ENCODE results near the gene NFATC2IP. TPM values are rescaled to one million over a fixed set of nuclear protein-coding genes. Genes with fewer than 3 reads are reported as not detected.

NFATC2IP gene
- total and polyA plus RNA-seq, 10 of the 15 experiments (the other 5 are each of a cell fraction or from before 2014, with no cell fraction given): 12.2 to 93.9 (median 46.9) TPM

GRCh38 chr16:28985211-28986041, 34.7 kb downstream of the NFATC2IP start:
- H3K79me2 ChIP-seq (ENCODE audit: control insufficient read depth, insufficient read depth, low read length): no peaks in the 10 kb centered on the region
- WGBS (ENCODE audit: insufficient coverage, insufficient replicate concordance, low lambda C conversion rate, missing lambda C conversion rate): 71% methylated on average over 19 of the region's 19 CpGs
- no peak overlapping the region for H3K4me3 ChIP-seq
- peak overlapping the region; percentile 21; the same call in 1 of the 2 replicates for H2AFZ ChIP-seq (ENCODE audit: control insufficient read depth, low read depth, low read length)
- no peaks in the 10 kb centered on the region for H4K20me1 ChIP-seq (ENCODE audit: control insufficient read depth, insufficient read depth)
- BruUV-seq (replicated peaks): no TSS peak
- H3K27ac ChIP-seq (ENCODE audit: control insufficient read depth, insufficient read depth): peak overlapping the region; percentile 39; the same call in 1 of the 2 replicates
- RAD21 ChIA-PET (ENCODE audit: unreplicated experiment): interaction anchor here (0.6 to 1.8 kb wide), 3 partner anchors 12 to 837 kb away, joined by 3 to 10 read pairs (median 4); partner anchors contain the start of gene SPNS1
- H3K4me2 ChIP-seq (ENCODE audit: control insufficient read depth, insufficient read depth): peak overlapping the region; percentile 71
- DNase-seq (ENCODE audit: low read depth, low spot score): no peak
- CTCF ChIA-PET: interaction anchor here (1.0 kb wide), 1 partner anchor 21 kb away, joined by 3 read pairs; no protein-coding TSS in a partner anchor
- no peaks in the 10 kb centered on the region for H3K27me3 ChIP-seq (replicated peaks in 1 of 2; ENCODE audit: control insufficient read depth in 2 of 2, insufficient read depth in 2 of 2, low read length in 1 of 2)
- intact Hi-C loops (cut with micrococcal nuclease; ENCODE audit: unreplicated experiment) (no loop called here), in situ Hi-C loops (cut with MboI) (no loop called here)
- no peak overlapping the region; the same call in 1 of the 2 replicates for H3K9ac ChIP-seq (ENCODE audit: control insufficient read depth, insufficient read depth, low read length)
- SMC1A ChIA-PET (ENCODE audit: uncharacterized antibody, unreplicated experiment): interaction anchor here (0.6 to 0.7 kb wide), 2 partner anchors 30 to 35 kb away, joined by 3 read pairs; no protein-coding TSS in a partner anchor
- no peak for FAIRE-seq
- H3K4me1 ChIP-seq (ENCODE audit: control insufficient read depth, insufficient read depth, low read length): peaks cover 12% of the 10 kb centered on the region
- POLR2A ChIA-PET: interaction anchor here (1.1 kb wide), 1 partner anchor 12 kb away, joined by 8 read pairs; no protein-coding TSS in a partner anchor
- ATAC-seq: peak; percentile 44
- peaks cover 0 to 10% of the 10 kb centered on the region in 2 experiments; a peak in 3 of 4 replicates for H3K36me3 ChIP-seq (ENCODE audit: control insufficient read depth in 2 of 2, insufficient read depth in 2 of 2, low read length in 1 of 2)
- no peaks in the 10 kb centered on the region; the same call in 2 of the 3 replicates for H3K9me3 ChIP-seq (replicated peaks; ENCODE audit: control insufficient read depth, insufficient read depth, low read length)
- TF ChIP-seq RAD21 (IDR thresholded peaks at IDR 0.05; ENCODE audit: insufficient read depth, low read depth, low read length) (no peak), USF1 (IDR thresholded peaks at IDR 0.05; ENCODE audit: borderline replicate concordance, extremely low read length, insufficient read depth, low read depth, low read length) (no peak), IRF3 (IDR thresholded peaks at IDR 0.05) (no peak), GATAD2B (conservative IDR thresholded peaks at IDR 0.05; ENCODE audit: low read depth) (no peak), SUZ12 (IDR thresholded peaks at IDR 0.05; ENCODE audit: unreplicated experiment) (no peak), STAT3 (IDR thresholded peaks at IDR 0.05; ENCODE audit: low read depth, low read length) (no peak), USF2 (IDR thresholded peaks at IDR 0.05; ENCODE audit: borderline replicate concordance, low read depth, low read length) (no peak), MYB (IDR thresholded peaks at IDR 0.05; ENCODE audit: borderline replicate concordance, low read depth, low read length) (no peak), POLR2A (IDR thresholded peaks at IDR 0.05; ENCODE audit: low read depth, low read length) (no peak), CTCF (IDR thresholded peaks at IDR 0.05 in 2 of 3, conservative IDR thresholded peaks at IDR 0.05 in 1 of 3; ENCODE audit: control insufficient read depth in 2 of 3, extremely low read depth in 1 of 3, insufficient read depth in 1 of 3, low read depth in 3 of 3, low read length in 3 of 3) (no peak), HSF1 (IDR thresholded peaks at IDR 0.05; ENCODE audit: low read depth, low read length) (no peak), ZZZ3 (IDR thresholded peaks at IDR 0.05; ENCODE audit: control insufficient read depth, insufficient read length, low read depth) (no peak), NFXL1 (IDR thresholded peaks at IDR 0.05; ENCODE audit: borderline replicate concordance) (no peak), GABPA (IDR thresholded peaks at IDR 0.05; ENCODE audit: low read depth) (no peak), HDGF (IDR thresholded peaks at IDR 0.05) (no peak), SMAD1 (IDR thresholded peaks at IDR 0.05; ENCODE audit: low read depth, partially characterized antibody) (no peak)
